Dendritic cell treated with granulocyte-macrophage colony-stimulating factor and Interleukin-4, amounts not matched to agents 40 ng/mL and 50 ng/mL, for 4 days (primary cell): ENCODE results near the gene OXNAD1.

Experiments
- H3K27ac Mint-ChIP-seq: one replicate; pipeline ENCODE4 v1.8.0; 2022; ENCODE audit warnings: mild to moderate bottlenecking, mixed read lengths
- H3K27me3 Mint-ChIP-seq: one replicate; pipeline ENCODE4 v1.8.0; 2022; ENCODE audit warnings: mild to moderate bottlenecking, mixed read lengths
- H3K36me3 Mint-ChIP-seq: one replicate; pipeline ENCODE4 v1.8.0; 2022; ENCODE audit warnings: low read depth, mixed read lengths
- H3K4me1 Mint-ChIP-seq: one replicate; pipeline ENCODE4 v1.8.0; 2022; ENCODE audit warnings: low read depth, mixed read lengths
- H3K4me3 Mint-ChIP-seq: one replicate; pipeline ENCODE4 v1.8.0; 2022; ENCODE audit warnings: mild to moderate bottlenecking, moderate library complexity, mixed read lengths
- H3K9me3 Mint-ChIP-seq: one replicate; pipeline ENCODE4 v1.8.0; 2022; ENCODE audit warnings: mixed read lengths
- intact Hi-C: fragments of 100-400 bp; cut with micrococcal nuclease; formaldehyde crosslinking; loops from one replicate; pipeline ENCODE4 v1.15.0; 2022

OXNAD1 gene

DNA sequence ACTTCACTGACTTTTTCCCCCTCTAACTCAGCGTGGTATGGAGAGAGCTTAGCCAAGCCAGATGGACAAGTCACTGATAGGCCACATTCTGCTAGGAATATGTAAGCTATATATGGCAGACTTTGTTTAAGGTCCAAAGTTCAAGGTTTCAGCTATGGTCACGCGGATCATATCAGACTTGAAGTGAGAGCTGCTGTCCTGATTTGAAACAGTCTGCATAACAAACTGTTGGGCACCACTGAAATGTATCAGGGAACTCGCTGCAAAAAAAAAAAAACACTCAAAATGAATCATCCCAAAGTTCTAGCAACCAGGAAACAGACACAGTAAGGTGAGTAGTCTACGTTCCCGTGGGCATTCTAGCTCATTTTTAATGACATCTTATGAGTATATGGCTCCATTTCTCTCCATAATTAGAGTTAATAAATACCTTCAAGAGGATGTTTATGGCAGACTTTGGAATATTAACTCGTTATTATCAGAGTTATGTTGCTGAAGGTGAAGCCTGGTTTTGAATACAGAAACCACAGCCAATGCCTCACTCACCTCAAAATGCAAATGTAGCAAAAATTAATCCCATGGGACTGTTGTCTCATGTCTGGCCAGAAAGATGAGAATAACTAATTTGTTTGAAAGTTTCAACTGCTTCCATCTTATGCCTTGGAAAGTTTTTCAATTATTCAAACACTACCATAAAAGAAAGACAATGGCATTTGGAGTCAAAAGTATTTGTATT, 12.6 kb upstream of the OXNAD1 start:
- intact Hi-C loops: no loop called here
- H3K4me1 Mint-ChIP-seq: peaks cover 32% of the 10 kb centered on the region

DNA sequence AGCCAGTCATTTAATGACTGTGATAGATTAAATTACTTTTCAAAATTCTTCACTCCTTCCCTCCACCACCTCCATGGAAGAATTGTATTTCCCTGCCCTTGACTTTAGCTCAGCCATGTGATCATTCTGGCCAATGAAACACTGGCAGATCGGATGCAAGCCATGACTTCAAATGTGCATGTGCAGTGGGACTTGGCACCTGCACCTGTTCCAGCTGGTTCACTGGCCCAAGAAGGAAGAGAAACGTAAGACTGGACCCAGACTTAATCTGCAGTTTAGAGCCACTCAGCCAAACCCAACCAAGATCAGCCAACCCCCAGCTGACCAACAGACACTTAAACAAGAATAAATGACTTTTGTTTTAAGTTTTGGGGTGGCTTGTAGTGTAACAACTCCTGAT, 12.0 kb upstream of the OXNAD1 start:
- no peaks in the 10 kb centered on the region for H3K27me3 Mint-ChIP-seq
- H3K27ac Mint-ChIP-seq: no peak overlapping the region
- intact Hi-C loops: no loop called here
- H3K4me1 Mint-ChIP-seq: peaks cover 32% of the 10 kb centered on the region
- peaks cover 8% of the 10 kb centered on the region for H3K36me3 Mint-ChIP-seq
- H3K9me3 Mint-ChIP-seq: no peaks in the 10 kb centered on the region
- no peak overlapping the region for H3K4me3 Mint-ChIP-seq

More for the DNA sequence above, 12.6 kb upstream of the OXNAD1 start:
- Mint-ChIP-seq H3K27ac (no peak overlapping the region), H3K9me3 (no peaks in the 10 kb centered on the region), H3K27me3 (no peaks in the 10 kb centered on the region), H3K4me3 (no peak overlapping the region), H3K36me3 (peaks cover 8% of the 10 kb centered on the region)

GRCh38 chr3:16253601-16254000, 11.4 kb upstream of the OXNAD1 start:
- peaks cover 32% of the 10 kb centered on the region for H3K4me1 Mint-ChIP-seq
- H3K27me3 Mint-ChIP-seq: no peaks in the 10 kb centered on the region
- H3K9me3 Mint-ChIP-seq: no peaks in the 10 kb centered on the region
- H3K27ac Mint-ChIP-seq: no peak overlapping the region
- intact Hi-C loops: no loop called here
- no peak overlapping the region for H3K4me3 Mint-ChIP-seq
- peaks cover 8% of the 10 kb centered on the region for H3K36me3 Mint-ChIP-seq

- Mint-ChIP-seq H3K4me1 (peaks cover 32% of the 10 kb centered on the region), H3K27me3 (no peaks in the 10 kb centered on the region), H3K4me3 (no peak overlapping the region), H3K9me3 (no peaks in the 10 kb centered on the region), H3K36me3 (peaks cover 19% of the 10 kb centered on the region), H3K27ac (peak overlapping the region; percentile 3)
- intact Hi-C loops: no loop called here
These were observed 10.1 kb upstream of the OXNAD1 start for GRCh38 chr3:16254916-16255315.

- intact Hi-C loops: no loop called here
- Mint-ChIP-seq H3K27ac (peak overlapping the region; percentile 3), H3K4me1 (peaks cover 32% of the 10 kb centered on the region), H3K27me3 (no peaks in the 10 kb centered on the region), H3K9me3 (no peaks in the 10 kb centered on the region), H3K36me3 (peaks cover 23% of the 10 kb centered on the region), H3K4me3 (no peak overlapping the region)
These were observed 9.7 kb upstream of the OXNAD1 start for GRCh38 chr3:16255326-16255725.

GRCh38 chr3:16255726-16256125, 9.3 kb upstream of the OXNAD1 start:
- H3K27ac Mint-ChIP-seq: no peak overlapping the region
- H3K4me3 Mint-ChIP-seq: no peak overlapping the region
- H3K36me3 Mint-ChIP-seq: peaks cover 23% of the 10 kb centered on the region
- H3K9me3 Mint-ChIP-seq: no peaks in the 10 kb centered on the region
- H3K27me3 Mint-ChIP-seq: no peaks in the 10 kb centered on the region
- peaks cover 32% of the 10 kb centered on the region for H3K4me1 Mint-ChIP-seq
- intact Hi-C loops: no loop called here

- Mint-ChIP-seq H3K4me3 (no peak overlapping the region), H3K9me3 (no peaks in the 10 kb centered on the region), H3K4me1 (peaks cover 27% of the 10 kb centered on the region), H3K27ac (no peak overlapping the region), H3K27me3 (no peaks in the 10 kb centered on the region), H3K36me3 (peaks cover 23% of the 10 kb centered on the region)
- intact Hi-C loops: no loop called here
These were observed 7.7 kb upstream of the OXNAD1 start for GRCh38 chr3:16257309-16257708.

DNA sequence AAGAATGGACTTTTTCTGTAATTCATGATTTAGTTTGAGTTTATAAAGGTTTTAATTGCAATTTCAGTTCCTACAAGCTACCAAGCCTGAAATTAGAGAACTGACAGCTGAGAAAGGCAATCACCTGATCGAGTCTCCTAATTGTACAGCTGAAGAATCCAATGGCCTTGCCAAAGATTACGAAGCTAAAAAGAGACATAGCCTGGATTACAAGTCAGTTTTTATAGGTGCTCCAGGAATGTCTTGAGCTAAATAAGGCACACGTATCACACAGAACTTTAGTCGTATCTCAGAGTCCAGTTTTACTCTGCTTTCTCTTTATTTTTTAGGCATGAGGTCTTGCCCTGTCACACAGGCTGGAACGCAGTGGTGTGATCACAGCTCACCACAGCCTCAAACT, 6.8 kb upstream of the OXNAD1 start:
- H3K4me1 Mint-ChIP-seq: peaks cover 21% of the 10 kb centered on the region
- H3K36me3 Mint-ChIP-seq: peaks cover 23% of the 10 kb centered on the region
- H3K4me3 Mint-ChIP-seq: no peak overlapping the region
- intact Hi-C loops: no loop called here
- no peaks in the 10 kb centered on the region for H3K27me3 Mint-ChIP-seq
- no peaks in the 10 kb centered on the region for H3K9me3 Mint-ChIP-seq
- H3K27ac Mint-ChIP-seq: no peak overlapping the region

DNA sequence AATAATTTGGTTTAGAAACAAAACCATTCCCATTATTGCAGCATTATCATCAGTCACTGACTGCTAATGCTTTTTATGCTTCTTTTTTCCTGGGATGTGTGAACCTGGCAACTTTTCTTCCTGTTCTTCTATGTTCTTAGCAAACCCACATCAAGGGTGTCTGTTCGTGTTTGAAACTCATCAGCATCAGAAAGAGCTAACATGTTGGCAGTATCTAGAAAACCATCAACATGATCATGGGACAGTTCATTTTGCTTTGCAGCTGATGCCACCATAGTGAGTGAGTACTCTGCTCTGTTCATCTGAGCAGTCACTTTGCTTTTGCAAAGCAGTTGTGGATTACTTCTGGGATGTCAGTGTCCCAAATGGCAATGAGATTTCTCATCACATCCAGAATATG, 6.1 kb upstream of the OXNAD1 start:
- intact Hi-C loops: no loop called here
- peaks cover 23% of the 10 kb centered on the region for H3K36me3 Mint-ChIP-seq
- no peak overlapping the region for H3K27ac Mint-ChIP-seq
- H3K9me3 Mint-ChIP-seq: no peaks in the 10 kb centered on the region
- no peak overlapping the region for H3K4me3 Mint-ChIP-seq
- no peaks in the 10 kb centered on the region for H3K27me3 Mint-ChIP-seq
- H3K4me1 Mint-ChIP-seq: peaks cover 17% of the 10 kb centered on the region

- Mint-ChIP-seq H3K4me1 (peaks cover 10% of the 10 kb centered on the region), H3K27ac (no peak overlapping the region), H3K4me3 (no peak overlapping the region), H3K9me3 (no peaks in the 10 kb centered on the region), H3K27me3 (no peaks in the 10 kb centered on the region), H3K36me3 (peaks cover 34% of the 10 kb centered on the region)
- intact Hi-C loops: no loop called here
These were observed 5.0 kb upstream of the OXNAD1 start for GRCh38 chr3:16260046-16260445.

- intact Hi-C loops: no loop called here
- Mint-ChIP-seq H3K27ac (no peak overlapping the region), H3K9me3 (no peaks in the 10 kb centered on the region), H3K4me3 (no peak overlapping the region), H3K27me3 (no peaks in the 10 kb centered on the region), H3K4me1 (peaks cover 15% of the 10 kb centered on the region), H3K36me3 (peaks cover 27% of the 10 kb centered on the region)
These were observed 2.8 kb upstream of the OXNAD1 start for GRCh38 chr3:16262174-16262573.

DNA sequence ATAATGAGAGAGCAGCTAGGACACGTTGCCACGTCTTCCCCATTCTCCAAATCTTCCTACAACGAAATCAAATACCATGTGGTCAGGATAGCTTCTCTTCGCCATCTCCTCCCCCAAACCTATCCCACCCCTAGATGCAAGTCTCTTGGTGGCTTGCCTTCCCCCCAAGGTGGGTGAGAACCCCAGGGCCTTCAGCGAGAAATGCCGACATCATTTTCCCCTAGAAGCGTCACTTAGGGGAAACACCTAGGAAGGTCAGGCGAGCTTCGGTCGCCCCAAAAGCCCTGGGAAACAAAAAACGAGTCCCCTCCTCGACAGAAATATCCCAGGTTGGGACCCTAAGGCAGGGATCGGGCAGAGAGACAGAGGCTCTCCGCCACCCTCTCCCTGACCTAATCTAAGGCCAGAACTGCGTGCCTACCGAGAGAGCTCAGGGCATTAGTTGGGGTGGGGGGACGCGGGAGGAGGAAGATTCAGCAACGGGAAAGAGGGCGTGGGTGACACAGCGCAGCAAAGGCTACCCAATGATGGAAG, 771 bp upstream of the OXNAD1 start:
- Mint-ChIP-seq H3K27ac (peak overlapping the region; percentile 89), H3K36me3 (peaks cover 20% of the 10 kb centered on the region), H3K4me3 (peak overlapping the region; percentile 93)

DNA sequence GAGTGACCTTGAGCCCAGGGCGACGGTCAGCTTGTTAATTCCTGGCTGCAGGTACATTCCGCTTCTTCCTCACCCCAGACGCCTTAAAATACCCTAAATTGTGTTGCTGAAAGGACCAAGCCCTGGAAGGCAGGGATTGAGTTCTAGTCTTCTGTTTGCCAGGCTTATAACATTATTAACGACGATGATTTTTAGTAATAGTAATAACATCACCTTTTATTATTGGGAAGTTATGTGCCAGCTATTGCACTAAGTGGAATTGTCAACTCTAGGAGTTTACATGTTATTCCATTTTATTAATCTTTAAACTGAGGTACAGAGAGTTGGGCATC, 409 bp downstream of the OXNAD1 start:
- Mint-ChIP-seq H3K4me3 (peak overlapping the region; percentile 93), H3K27ac (peak overlapping the region; percentile 89), H3K9me3 (no peaks in the 10 kb centered on the region), H3K4me1 (peaks cover 20% of the 10 kb centered on the region), H3K27me3 (no peaks in the 10 kb centered on the region), H3K36me3 (peaks cover 22% of the 10 kb centered on the region)
- intact Hi-C loops: no loop called here

More for the DNA sequence above, 771 bp upstream of the OXNAD1 start:
- H3K9me3 Mint-ChIP-seq: no peaks in the 10 kb centered on the region
- peaks cover 20% of the 10 kb centered on the region for H3K4me1 Mint-ChIP-seq
- H3K27me3 Mint-ChIP-seq: no peaks in the 10 kb centered on the region
- intact Hi-C loops: no loop called here

GRCh38 chr3:16266714-16267113, 1.7 kb downstream of the OXNAD1 start:
- peak overlapping the region; percentile 71 for H3K27ac Mint-ChIP-seq

DNA sequence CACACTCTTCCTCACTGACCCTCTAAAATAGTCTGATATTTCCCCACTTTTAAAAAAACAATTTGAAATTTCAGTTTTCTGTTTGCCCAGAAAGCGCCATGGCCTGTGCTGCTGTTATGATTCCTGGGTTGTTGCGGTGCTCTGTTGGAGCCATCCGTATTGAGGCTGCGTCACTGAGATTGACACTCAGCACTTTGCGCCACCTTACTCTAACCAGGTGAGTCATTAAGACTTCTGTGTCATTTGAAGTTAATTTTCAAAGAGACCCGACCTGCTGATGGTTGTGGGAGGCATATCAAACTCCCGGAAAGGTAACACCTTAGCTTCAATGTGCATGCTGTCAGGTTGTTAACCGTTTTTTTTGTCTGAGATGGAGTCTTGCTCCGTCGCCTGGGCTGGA, 5.8 kb downstream of the OXNAD1 start:
- Mint-ChIP-seq H3K27ac (no peak overlapping the region), H3K27me3 (no peaks in the 10 kb centered on the region), H3K9me3 (no peaks in the 10 kb centered on the region), H3K4me3 (no peak overlapping the region), H3K4me1 (peaks cover 13% of the 10 kb centered on the region), H3K36me3 (peaks cover 34% of the 10 kb centered on the region)
- intact Hi-C loops: no loop called here

More at GRCh38 chr3:16266714-16267113, 1.7 kb downstream of the OXNAD1 start:
- Mint-ChIP-seq H3K36me3 (peaks cover 35% of the 10 kb centered on the region), H3K4me1 (peaks cover 20% of the 10 kb centered on the region), H3K4me3 (no peak overlapping the region), H3K9me3 (no peaks in the 10 kb centered on the region), H3K27me3 (no peaks in the 10 kb centered on the region)
- intact Hi-C loops: no loop called here
